ENCODE results near the gene CX3CL1.

DNA sequence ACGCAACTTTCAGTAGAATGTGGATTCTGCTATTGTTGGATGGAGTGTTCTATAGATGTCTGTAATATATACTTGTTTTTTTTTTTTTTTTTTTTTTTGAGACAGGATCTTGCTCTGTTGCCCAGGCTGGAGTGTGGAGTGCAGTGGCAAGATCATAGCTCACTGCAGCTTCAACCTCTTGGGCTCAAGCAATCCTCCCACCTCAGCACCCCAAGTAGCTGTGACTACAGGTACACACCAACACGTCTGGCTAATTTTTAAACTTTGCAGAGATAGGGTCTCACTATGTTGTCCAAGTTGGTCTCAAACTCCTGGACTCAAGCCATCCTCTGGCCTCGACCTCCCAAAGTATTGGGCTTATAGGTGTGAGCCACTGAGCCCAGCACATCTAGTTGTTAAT is 40.9 kb upstream of the CX3CL1 start:
- no peak for TF ChIP-seq EZH2 (IDR thresholded peaks at IDR 0.05; ENCODE audit: low read length, unreplicated experiment)
- TF ChIP-seq, protein P1, sequence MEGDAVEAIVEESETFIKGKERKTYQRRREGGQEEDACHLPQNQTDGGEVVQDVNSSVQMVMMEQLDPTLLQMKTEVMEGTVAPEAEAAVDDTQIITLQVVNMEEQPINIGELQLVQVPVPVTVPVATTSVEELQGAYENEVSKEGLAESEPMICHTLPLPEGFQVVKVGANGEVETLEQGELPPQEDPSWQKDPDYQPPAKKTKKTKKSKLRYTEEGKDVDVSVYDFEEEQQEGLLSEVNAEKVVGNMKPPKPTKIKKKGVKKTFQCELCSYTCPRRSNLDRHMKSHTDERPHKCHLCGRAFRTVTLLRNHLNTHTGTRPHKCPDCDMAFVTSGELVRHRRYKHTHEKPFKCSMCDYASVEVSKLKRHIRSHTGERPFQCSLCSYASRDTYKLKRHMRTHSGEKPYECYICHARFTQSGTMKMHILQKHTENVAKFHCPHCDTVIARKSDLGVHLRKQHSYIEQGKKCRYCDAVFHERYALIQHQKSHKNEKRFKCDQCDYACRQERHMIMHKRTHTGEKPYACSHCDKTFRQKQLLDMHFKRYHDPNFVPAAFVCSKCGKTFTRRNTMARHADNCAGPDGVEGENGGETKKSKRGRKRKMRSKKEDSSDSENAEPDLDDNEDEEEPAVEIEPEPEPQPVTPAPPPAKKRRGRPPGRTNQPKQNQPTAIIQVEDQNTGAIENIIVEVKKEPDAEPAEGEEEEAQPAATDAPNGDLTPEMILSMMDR (conservative IDR thresholded peaks at IDR 0.05; ENCODE audit: low read depth, low read length): no peak
